Stimulated activated CD8-positive, alpha-beta memory T cell treated with anti-CD3 and anti-CD28 coated beads, Interleukin-4, amount 100 ng/mL, for 1 hour (primary cell): Measurements from ENCODE around the gene ZNF493.

Experiments used
- DNase-seq, 2 donors: peaks; one replicate each; pipeline ENCODE4 v3.0.0-alpha.2; 2020; ENCODE audit warnings: low read depth in 2 of 2, low spot score in 1 of 2

ZNF493 gene

GRCh38 chr19:21396893-21397572 is at the start of gene ZNF493:
Gene ZNF493, plus strand, starts transcription at chr19:21397133. Its CDS starts 105 bp downstream, at chr19:21397238.
- peak; percentile 58 to 79 for DNase-seq

DNA sequence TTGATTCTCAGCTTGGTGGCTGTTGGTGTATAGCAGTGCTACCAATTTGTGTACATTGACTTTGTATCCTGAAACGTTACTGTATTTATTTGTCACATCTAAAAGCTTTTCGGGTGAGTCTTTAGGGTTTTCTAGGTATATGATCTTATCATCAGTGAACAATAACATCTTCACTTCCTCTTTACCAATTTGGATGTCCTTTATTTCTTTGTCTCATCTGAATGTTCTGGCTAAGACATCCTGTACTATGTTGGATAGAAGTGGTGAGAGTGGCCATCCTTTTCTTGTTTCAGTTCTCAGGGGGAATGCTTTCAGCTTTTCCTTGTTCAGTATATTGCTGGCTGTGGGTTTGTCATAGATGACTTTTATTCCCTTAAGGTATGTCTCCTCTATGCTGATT is 44.1 kb upstream of the ZNF493 start:
- DNase-seq: no peak

GRCh38 chr19:21358768-21359451 is 38.0 kb upstream of the ZNF493 start, which contains the start of gene ZNF738:
Gene ZNF738, plus strand, starts transcription at chr19:21359000. Its CDS starts 141 bp downstream, at chr19:21359141.
- DNase-seq: peak; percentile 53 to 58

GRCh38 chr19:21362291-21362690 is 34.6 kb upstream of the ZNF493 start:
- DNase-seq: no peak

GRCh38 chr19:21383980-21384582 is 12.9 kb upstream of the ZNF493 start:
- DNase-seq: no peak

- no peak for DNase-seq
Observed at GRCh38 chr19:21396121-21396520, 812 bp upstream of the ZNF493 start.

DNA sequence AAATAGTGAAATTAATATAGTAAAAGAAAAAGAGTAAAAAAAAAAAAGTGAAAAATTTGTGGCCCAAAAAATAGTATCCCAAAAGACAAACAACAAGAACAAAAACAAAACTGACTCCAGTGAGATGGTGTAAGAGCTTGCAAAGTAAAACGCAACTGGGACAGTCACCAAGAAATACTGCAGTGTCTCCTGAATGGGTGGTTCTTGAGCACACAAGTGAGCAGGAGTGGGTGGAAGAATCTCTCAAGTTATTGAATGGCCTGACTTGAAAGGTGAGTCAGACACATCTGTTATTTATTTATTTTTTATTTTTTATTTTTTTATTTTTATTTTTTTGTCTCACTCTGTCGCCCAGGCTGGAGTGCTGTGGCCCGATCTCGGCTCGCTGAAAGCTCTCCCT is 1.9 kb downstream of the ZNF493 start:
- DNase-seq: no peak

- no peak for DNase-seq
Observed at GRCh38 chr19:21402303-21402985, 5.5 kb downstream of the ZNF493 start.

DNA sequence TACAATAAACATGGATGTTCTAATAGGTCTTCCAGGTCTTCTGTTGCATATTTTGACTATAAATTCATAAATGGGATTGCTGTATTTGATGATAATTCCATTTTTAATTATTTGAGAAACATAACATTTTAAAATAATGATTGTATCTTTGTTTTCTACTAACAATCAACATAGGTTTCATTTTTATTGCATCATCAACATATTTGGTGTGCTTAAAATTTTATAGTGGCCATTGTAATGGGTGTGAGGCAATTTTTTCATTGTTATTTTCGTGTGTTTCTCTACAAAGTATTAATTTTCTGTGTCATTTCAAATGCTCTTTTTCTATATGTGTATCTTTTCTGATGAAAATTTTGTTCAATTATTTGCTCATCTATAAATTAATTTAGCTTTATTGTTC is 13.2 kb downstream of the ZNF493 start:
- DNase-seq: no peak

DNA sequence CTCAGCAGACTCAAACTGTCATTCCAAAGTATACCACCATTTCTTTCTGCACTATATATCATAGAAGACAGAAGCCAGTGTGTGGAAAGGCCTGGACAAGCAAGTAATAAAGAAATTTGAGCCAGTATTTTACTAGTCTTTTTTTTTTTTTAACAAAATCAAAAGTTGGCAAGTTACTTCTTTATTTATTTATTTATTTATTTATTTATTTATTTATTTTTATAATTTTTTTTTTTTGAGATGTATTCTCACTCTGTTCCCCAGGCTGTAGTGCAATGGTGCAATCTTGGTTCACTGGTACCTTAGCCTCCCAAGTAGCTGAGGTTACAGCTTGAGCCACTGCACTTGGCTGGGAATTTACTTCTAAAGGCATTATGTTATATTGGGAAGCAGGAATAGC is 25.3 kb downstream of the ZNF493 start:
- no peak for DNase-seq

DNA sequence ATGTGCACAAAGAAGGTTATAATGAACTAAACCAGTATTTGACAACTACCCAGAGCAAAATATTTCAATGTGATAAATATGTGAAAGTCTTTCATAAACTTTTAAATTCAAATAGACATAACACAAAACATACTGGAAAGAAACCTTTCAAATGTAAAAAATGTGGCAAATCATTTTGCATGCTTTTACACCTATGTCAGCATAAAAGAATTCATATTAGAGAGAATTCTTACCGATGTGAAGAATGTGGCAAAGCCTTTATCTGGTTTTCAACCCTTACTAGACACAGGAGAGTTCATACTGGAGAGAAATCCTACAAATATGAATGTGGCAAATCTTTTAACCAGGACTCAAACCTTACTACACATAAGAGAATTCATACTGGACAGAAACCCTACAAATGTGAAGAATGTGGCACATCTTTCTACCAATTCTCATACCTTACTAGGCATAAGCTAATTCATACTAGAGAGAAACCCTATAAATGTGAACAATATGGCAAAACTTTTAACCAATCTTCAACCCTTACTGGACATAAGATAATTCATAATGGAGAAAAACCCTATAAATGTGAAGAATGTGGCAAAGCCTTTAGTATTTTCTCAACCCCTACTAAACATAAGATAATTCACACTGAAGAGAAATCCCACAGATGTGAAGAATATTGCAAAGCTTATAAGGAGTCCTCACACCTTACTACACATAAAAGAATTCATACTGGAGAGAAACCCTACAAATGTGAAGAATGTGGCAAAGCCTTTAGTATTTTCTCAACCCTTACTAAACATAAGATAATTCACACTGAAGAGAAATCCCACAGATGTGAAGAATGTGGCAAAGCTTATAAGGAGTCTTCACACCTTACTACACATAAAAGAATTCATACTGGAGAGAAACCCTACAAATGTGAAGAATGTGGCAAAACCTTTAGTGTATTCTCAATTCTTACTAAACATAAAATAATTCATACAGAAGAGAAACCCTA is 26.4 kb downstream of the ZNF493 start:
- no peak for DNase-seq

DNA sequence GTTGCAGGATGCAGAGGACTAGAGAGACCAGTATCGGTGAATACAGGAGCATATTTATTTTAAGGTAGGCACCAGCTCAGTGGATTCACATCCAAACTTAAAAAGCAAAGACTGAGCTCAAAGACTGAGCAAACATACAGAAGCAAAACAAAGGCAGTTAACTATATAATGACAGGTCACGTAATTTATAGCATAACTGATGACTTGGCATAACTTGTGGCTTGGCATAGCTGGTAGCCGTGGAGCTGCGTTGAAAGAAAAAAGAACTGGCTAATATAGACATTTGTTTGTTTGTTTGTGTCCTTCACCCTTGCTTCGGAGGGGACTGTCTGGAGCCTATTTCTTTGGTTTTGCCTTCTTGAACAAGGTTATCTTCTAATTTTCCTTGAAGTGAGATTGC is 33.7 kb downstream of the ZNF493 start:
- DNase-seq: no peak

DNA sequence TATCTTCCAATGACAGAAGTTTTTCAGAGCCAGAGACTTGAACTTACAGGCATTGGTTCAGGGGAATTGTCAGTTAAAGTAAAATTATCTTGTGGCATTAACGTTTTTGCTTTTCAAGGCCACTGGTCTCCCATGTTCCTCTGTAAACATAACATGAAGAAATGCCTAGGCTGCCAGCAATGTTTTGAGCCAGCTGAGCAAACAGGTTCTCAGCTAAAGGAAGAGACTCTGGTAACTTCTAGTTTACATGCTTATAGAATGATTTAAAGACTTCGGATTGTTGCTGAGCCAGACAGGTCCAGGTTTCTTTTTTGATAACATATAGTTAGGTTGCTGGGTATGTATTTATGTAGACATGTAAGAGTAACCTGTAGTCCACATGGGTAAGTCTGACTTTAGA is 35.7 kb downstream of the ZNF493 start:
- DNase-seq: no peak

DNA sequence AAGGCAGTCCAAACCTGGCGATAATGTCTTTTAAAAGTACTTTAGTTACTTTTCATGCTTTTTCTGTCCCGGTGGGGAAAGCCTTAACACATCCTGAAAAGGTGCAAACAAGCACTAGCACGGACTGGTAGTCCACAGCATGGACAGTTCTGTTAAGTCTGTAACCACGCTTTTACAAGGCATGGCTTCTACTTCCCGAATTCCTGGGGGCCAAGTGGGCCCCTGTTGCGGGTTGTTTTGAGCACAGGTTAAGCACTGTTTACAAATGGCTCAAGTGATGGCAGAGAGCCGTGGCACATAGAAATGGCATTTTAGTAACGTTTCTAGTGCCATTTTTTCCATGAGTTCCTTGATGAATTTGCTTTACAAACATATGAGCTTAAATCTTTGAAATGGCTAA is 37.6 kb downstream of the ZNF493 start:
- no peak for DNase-seq

DNA sequence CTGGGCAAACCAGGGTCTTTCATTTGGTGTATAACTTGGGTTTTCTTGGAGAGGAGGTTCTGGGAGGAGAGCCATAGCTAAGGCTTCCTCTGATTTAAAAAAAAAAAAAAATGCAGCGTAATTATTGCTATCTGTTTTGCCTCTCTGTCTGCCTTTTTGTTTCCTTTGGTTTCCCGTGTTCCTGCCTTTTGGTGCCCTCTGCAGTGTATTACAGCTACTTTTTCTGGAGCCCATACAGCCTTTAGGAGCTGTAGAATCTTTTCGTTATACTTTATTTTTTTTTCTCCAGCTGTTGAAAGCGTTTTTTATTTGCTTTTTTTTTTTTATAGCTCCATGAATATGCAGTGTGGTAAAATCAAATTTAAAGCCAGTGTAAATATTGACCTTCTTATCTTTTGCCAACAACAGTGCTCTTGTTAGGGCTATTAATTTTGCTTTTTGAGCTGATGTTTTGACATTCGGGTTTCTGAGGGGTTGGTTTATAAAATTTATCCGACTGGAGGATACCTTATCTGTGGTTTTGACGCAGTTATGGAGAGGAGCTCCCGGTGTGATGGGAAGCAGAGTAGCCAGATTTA is 38.1 kb downstream of the ZNF493 start:
- no peak for DNase-seq

DNA sequence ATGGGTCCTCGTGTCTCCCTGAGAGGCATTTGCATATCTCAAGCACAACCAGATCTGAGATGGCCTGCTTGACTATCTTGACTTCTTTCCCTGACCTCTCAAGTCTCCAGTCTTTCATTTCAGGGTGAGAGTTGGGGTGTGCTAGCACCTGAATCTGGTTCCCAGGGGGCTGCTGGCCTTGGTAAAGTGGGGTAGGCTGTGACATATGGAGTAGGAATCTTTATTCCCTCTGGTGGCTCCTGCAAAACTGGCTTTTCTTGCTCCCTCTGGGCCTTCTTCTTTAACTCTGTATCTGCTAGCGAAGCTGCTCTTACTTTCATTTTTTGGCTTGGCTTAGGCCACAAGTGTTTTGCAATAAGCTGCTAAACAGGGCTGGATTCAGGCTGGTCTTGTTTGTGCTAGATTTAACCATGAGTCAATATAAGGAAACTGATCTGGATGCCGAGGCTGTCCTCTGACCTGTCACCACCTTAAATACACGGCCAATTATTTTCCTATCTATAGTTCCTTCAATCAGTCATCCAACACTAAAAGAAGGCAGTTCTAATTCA is 42.3 kb downstream of the ZNF493 start:
- no peak for DNase-seq

DNA sequence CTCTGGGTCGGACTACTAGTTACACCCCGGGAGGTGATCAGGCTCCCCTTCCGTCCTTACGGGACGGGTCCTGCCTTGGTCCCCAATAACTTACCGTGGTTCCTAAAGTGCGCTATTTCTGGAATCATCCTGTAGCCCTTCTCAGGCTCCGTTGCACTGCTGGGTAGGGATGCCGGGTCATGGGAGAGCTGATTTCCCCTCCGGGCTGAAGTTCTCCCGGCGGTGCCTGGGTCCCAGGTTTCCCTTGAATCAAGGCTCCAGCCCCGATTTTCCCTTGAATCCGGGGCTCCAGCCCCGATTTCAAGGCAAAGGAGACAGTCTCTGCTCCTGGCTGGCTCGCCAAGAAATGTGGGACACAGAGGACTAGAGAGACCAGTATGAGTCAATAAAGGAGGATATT is 43.4 kb downstream of the ZNF493 start:
- no peak for DNase-seq

- DNase-seq: no peak
Observed at GRCh38 chr19:21451187-21451586, 54.3 kb downstream of the ZNF493 start.

- DNase-seq: no peak
Observed at GRCh38 chr19:21454901-21455300, 58.0 kb downstream of the ZNF493 start.

- no peak for DNase-seq
Observed at GRCh38 chr19:21460686-21461085, 63.8 kb downstream of the ZNF493 start.
